ENCODE results near the gene GPC1. TPM values are rescaled to one million over a fixed set of nuclear protein-coding genes. Genes with fewer than 3 reads are reported as not detected.

The GPC1 gene
- total RNA-seq, 1 donor from 2014 or later = 187 TPM

- Histone ChIP-seq H3K27me3 (ENCODE audit: low read depth) (peaks cover 6% of the 10 kb centered on the region), H3K4me1 (no peaks in the 10 kb centered on the region), H3K9me3 (replicated peaks) (peaks cover 25% of the 10 kb centered on the region), H3K36me3 (no peaks in the 10 kb centered on the region), H3K4me3 (no peak overlapping the region), H3K27ac (replicated peaks) (no peak overlapping the region)
- no peak for TF ChIP-seq CTCF (IDR thresholded peaks at IDR 0.05; ENCODE audit: borderline replicate concordance)
- peak; percentile 1 for DNase-seq
- intact Hi-C loops (cut with micrococcal nuclease) = no loop called here
Measured at GRCh38 chr2:240424341-240425235, 10.9 kb upstream of the GPC1 start.

- intact Hi-C loops (cut with micrococcal nuclease) = no loop called here
- no peaks in the 10 kb centered on the region for H3K4me1 ChIP-seq
- H3K36me3 ChIP-seq = no peaks in the 10 kb centered on the region
- DNase-seq = no peak
- H3K9me3 ChIP-seq (replicated peaks) = peaks cover 25% of the 10 kb centered on the region
- H3K27ac ChIP-seq (replicated peaks) = no peak overlapping the region
- H3K27me3 ChIP-seq (ENCODE audit: low read depth) = peaks cover 7% of the 10 kb centered on the region
- TF ChIP-seq CTCF (IDR thresholded peaks at IDR 0.05; ENCODE audit: borderline replicate concordance) = no peak
- no peak overlapping the region for H3K4me3 ChIP-seq
Measured at GRCh38 chr2:240425236-240425615, 10.2 kb upstream of the GPC1 start.

DNA sequence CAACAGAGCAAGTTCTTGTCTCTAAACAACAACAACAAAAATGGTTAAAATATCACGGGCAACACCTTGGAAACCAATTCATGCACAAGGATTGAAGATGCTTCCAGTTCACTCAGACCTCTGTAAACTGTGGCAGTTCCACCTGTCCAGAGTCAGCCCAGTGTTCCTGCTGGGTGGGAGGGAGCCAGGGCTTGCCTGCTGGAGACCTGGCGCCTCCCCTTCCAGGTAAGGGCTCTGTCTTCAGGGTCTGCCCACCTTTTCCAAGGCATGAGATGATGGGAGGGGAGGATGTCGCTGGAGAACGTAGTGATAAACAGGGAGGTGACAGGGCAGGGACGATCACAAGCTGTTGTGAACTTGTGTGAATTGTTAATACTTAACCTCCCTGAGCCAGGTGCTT lies 9.8 kb upstream of the GPC1 start:
- Histone ChIP-seq H3K9me3 (replicated peaks) (peaks cover 24% of the 10 kb centered on the region), H3K4me3 (no peak overlapping the region), H3K27me3 (ENCODE audit: low read depth) (peaks cover 9% of the 10 kb centered on the region), H3K4me1 (no peaks in the 10 kb centered on the region), H3K27ac (replicated peaks) (no peak overlapping the region), H3K36me3 (no peaks in the 10 kb centered on the region)
- no peak for TF ChIP-seq CTCF (IDR thresholded peaks at IDR 0.05; ENCODE audit: borderline replicate concordance)
- intact Hi-C loops (cut with micrococcal nuclease) = no loop called here
- DNase-seq = no peak

- Histone ChIP-seq H3K4me1 (no peaks in the 10 kb centered on the region), H3K36me3 (no peaks in the 10 kb centered on the region), H3K4me3 (no peak overlapping the region), H3K27me3 (ENCODE audit: low read depth) (peaks cover 9% of the 10 kb centered on the region), H3K9me3 (replicated peaks) (peaks cover 10% of the 10 kb centered on the region), H3K27ac (replicated peaks) (no peak overlapping the region)
- TF ChIP-seq CTCF (IDR thresholded peaks at IDR 0.05; ENCODE audit: borderline replicate concordance) = no peak
- intact Hi-C loops (cut with micrococcal nuclease) = no loop called here
- no peak for DNase-seq
Measured at GRCh38 chr2:240426845-240427721, 8.4 kb upstream of the GPC1 start.

DNA sequence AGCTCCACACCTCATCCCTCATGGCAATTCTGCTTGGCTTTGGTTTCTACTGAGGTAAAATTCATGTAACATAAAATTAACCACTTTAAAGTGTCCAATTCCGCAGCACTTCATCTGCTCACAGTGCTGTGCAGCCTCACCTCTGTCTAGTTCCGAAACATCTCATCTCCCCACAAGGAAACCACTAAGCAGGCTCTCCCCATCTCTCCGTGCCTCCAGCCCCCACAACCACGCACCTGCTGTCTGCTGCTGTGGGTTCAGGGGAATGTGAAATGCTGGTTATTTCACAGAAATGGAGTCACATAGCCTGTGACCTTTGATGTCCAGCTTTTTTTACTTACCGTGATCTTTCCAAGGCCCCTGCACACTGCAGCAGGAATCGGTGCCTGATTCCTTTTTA lies 7.7 kb upstream of the GPC1 start:
- no peak for TF ChIP-seq CTCF (IDR thresholded peaks at IDR 0.05; ENCODE audit: borderline replicate concordance)
- no peak for DNase-seq
- Histone ChIP-seq H3K4me3 (no peak overlapping the region), H3K27me3 (ENCODE audit: low read depth) (peaks cover 12% of the 10 kb centered on the region), H3K9me3 (replicated peaks) (peaks cover 3% of the 10 kb centered on the region), H3K36me3 (no peaks in the 10 kb centered on the region), H3K4me1 (no peaks in the 10 kb centered on the region), H3K27ac (replicated peaks) (no peak overlapping the region)
- intact Hi-C loops (cut with micrococcal nuclease) = no loop called here

Data from left ventricle myocardium inferior (tissue), 1 donor.